Suprapubic skin (tissue), 3 donors: ENCODE data around the gene ARHGEF39.

ENCODE experiments used
- POLR2AphosphoS5 ChIP-seq, 3 donors: sonication (generic); formaldehyde crosslinking; IDR thresholded peaks; one replicate each; pipeline ENCODE4 v1.6.1; 2017; ENCODE audit warnings: antibody characterized with exemption in 3 of 3
- TF ChIP-seq, protein P1 (sequence below), 2 donors: fragments of 200-600 bp in 1 of 2; fragments of 450-650 bp in 1 of 2; sonication (generic) in 1 of 2; IDR thresholded peaks; one replicate each; pipeline ENCODE4 v1.5.1; 2016 to 2019; ENCODE audit warnings: antibody characterized with exemption in 2 of 2, mild to moderate bottlenecking in 1 of 2, moderate library complexity in 1 of 2

DNA sequence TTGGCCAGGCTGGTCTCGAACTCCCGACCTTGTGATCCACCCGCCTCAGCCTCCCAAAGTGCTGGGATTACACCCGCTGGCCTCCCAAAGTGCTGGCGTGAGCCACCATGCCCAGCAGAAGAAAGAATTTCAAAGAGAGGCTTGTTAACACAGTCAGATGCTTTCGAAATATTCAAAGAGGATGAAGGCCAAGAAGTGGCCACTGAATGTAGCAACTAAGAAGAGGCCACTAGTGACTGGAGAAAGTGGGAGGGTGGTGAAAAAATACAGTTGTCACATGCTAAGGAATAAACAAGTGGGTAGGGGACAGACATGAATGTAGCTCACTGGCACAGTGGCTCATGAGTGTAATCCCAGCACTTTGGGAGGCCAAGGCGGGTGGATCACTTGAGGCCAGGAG is 37.7 kb upstream of the ARHGEF39 start:
- TF ChIP-seq, protein P1, sequence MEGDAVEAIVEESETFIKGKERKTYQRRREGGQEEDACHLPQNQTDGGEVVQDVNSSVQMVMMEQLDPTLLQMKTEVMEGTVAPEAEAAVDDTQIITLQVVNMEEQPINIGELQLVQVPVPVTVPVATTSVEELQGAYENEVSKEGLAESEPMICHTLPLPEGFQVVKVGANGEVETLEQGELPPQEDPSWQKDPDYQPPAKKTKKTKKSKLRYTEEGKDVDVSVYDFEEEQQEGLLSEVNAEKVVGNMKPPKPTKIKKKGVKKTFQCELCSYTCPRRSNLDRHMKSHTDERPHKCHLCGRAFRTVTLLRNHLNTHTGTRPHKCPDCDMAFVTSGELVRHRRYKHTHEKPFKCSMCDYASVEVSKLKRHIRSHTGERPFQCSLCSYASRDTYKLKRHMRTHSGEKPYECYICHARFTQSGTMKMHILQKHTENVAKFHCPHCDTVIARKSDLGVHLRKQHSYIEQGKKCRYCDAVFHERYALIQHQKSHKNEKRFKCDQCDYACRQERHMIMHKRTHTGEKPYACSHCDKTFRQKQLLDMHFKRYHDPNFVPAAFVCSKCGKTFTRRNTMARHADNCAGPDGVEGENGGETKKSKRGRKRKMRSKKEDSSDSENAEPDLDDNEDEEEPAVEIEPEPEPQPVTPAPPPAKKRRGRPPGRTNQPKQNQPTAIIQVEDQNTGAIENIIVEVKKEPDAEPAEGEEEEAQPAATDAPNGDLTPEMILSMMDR (IDR thresholded peaks at IDR 0.05) = no peak
- TF ChIP-seq POLR2AphosphoS5 (IDR thresholded peaks at IDR 0.05) = no peak
